Astrocyte of the spinal cord (primary cell): Measurements from ENCODE around the gene PRMT3.

Experiments used
- DNase-seq: peaks from one replicate; pipeline ENCODE4 v3.0.0; 2011; ENCODE audit warnings: low read depth, low spot score
- H3K4me3 ChIP-seq: 2 replicates; pipeline ENCODE4 v1.5.1; 2011; ENCODE audit warnings: low read depth, mild to moderate bottlenecking, low read length, moderate library complexity
- CTCF ChIP-seq: IDR thresholded peaks from 2 replicates; pipeline ENCODE4 v1.5.1; 2012; ENCODE audit warnings: low read depth, mild to moderate bottlenecking, low read length, inconsistent platforms
- in situ Hi-C: cut with HindIII; loops from 2 replicates; pipeline ENCODE4 v1.10.0; 2017; ENCODE audit warnings: low sequenced_read_pairs

PRMT3 gene

GRCh38 chr11:20399498-20399897, 12.0 kb downstream of the PRMT3 start:
- TF ChIP-seq CTCF, result no peak
- DNase-seq, result no peak
- in situ Hi-C loops, result no loop called here
- H3K4me3 ChIP-seq, result no peak overlapping the region

GRCh38 chr11:20403059-20403458, 15.5 kb downstream of the PRMT3 start:
- in situ Hi-C loops, result no loop called here
- no peak for DNase-seq
- no peak for TF ChIP-seq CTCF
- H3K4me3 ChIP-seq, result no peak overlapping the region

GRCh38 chr11:20406484-20406883, 19.0 kb downstream of the PRMT3 start:
- in situ Hi-C loops, result no loop called here
- no peak for TF ChIP-seq CTCF
- no peak for DNase-seq
- H3K4me3 ChIP-seq, result no peak overlapping the region

GRCh38 chr11:20407344-20407743, 19.8 kb downstream of the PRMT3 start:
- no peak for DNase-seq
- TF ChIP-seq CTCF, result no peak
- in situ Hi-C loops, result no loop called here
- H3K4me3 ChIP-seq, result no peak overlapping the region

- TF ChIP-seq CTCF, result no peak
These were observed 27.9 kb downstream of the PRMT3 start for GRCh38 chr11:20415432-20415831.

GRCh38 chr11:20417771-20418170, 30.3 kb downstream of the PRMT3 start:
- TF ChIP-seq CTCF, result no peak
- in situ Hi-C loops, result no loop called here
- no peak overlapping the region for H3K4me3 ChIP-seq
- no peak for DNase-seq

More at GRCh38 chr11:20415432-20415831, 27.9 kb downstream of the PRMT3 start:
- H3K4me3 ChIP-seq, result no peak overlapping the region
- in situ Hi-C loops, result no loop called here
- no peak for DNase-seq

- in situ Hi-C loops, result no loop called here
- no peak for TF ChIP-seq CTCF
- no peak overlapping the region for H3K4me3 ChIP-seq
- no peak for DNase-seq
These were observed 34.4 kb downstream of the PRMT3 start for GRCh38 chr11:20421946-20422345.
